K562 (cell line): ENCODE measurements around the gene DCLK1. TPM values are rescaled to one million over a fixed set of nuclear protein-coding genes. Genes with fewer than 3 reads are reported as not detected.

Source experiments
- ATAC-seq: fragments of 200-7000 bp; cut with Tn5 transposase; 3 replicates; pipeline ENCODE4 v1.9.1; 2020; ENCODE audit warnings: moderate library complexity
- BruUV-seq: library from RNA; stranded (reverse); fragments of 400-500 nt; replicated peaks from 2 replicates; lab custom pipeline; 2021; lab: Mats Ljungman, UMichigan
- CTCF ChIA-PET: fragments of 300-600 bp; formaldehyde crosslinking; extraction: SDS; loops from one replicate; lab custom pipeline; 2021; ENCODE audit warnings: low intra/inter-chr PET ratio; lab: Yijun Ruan, JAX
- POLR2A ChIA-PET: fragments of 300-600, 350-650 bp; sonication (Branson Sonifier 250); formaldehyde crosslinking; extraction: SDS; loops from one replicate; lab custom pipeline; 2021; ENCODE audit warnings: antibody characterized with exemption, inconsistent platforms; lab: Yijun Ruan, JAX
- DNase-seq, 4 experiments: peaks; one replicate each; pipeline versions ENCODE4 v3.0.0 to v3.0.0-alpha.2; 2011 to 2018; ENCODE audit warnings: low spot score in 3 of 4, mixed read lengths in 3 of 4; ENCODE audit errors: extremely low read depth in 1 of 4
- FAIRE-seq: peaks from 2 replicates; lab custom pipeline; 2011; peaks lifted over from hg19 to GRCh38; lab: Jason Lieb, UNC
- H2AFZ ChIP-seq: 2 replicates; pipeline ENCODE4 v1.6.0; 2011; ENCODE audit warnings: low read depth, low read length, control low read depth, inconsistent platforms
- H3K27ac ChIP-seq: fragments of 200-600 bp; 3 replicates; pipeline ENCODE4 v1.8.0; 2011; ENCODE audit warnings: low read depth, mild to moderate bottlenecking, control low read depth, inconsistent platforms, low read length, moderate library complexity, mixed read lengths; ENCODE audit errors: extremely low read depth
- H3K27me3 ChIP-seq, 2 experiments: fragments of 300-600 bp in 1 of 2; 2 replicates in 1 of 2; 3 replicates in 1 of 2; pipeline versions ENCODE4 v1.6.0 to v1.8.0; 2011; ENCODE audit warnings: inconsistent platforms in 2 of 2, low read length in 2 of 2, mild to moderate bottlenecking in 1 of 2, mixed read lengths in 1 of 2, moderate library complexity in 1 of 2; ENCODE audit not compliant: control insufficient read depth in 2 of 2, insufficient read depth in 2 of 2
- H3K36me3 ChIP-seq: fragments of 300-600 bp; 3 replicates; pipeline ENCODE4 v1.8.0; 2011; ENCODE audit warnings: mild to moderate bottlenecking, low read length, inconsistent platforms; ENCODE audit not compliant: control insufficient read depth, insufficient read depth
- H3K4me1 ChIP-seq, 2 experiments: fragments of 200-600 bp in 1 of 2; replicated peaks in 1 of 2; 2 replicates in 1 of 2; 3 replicates in 1 of 2; pipeline versions ENCODE4 v1.5.1 to v1.8.0; 2011; ENCODE audit warnings: inconsistent platforms in 2 of 2, low read length in 2 of 2, mild to moderate bottlenecking in 1 of 2, mixed read lengths in 1 of 2, moderate library complexity in 1 of 2; ENCODE audit not compliant: control insufficient read depth in 2 of 2, insufficient read depth in 2 of 2
- H3K4me2 ChIP-seq: 2 replicates; pipeline ENCODE4 v1.6.1; 2011; ENCODE audit warnings: low read length, control low read depth, inconsistent platforms, mixed read lengths; ENCODE audit not compliant: insufficient read depth
- H3K4me3 ChIP-seq: fragments of 200-600 bp; sonication (generic), shearing (Covaris generic); 2 replicates; pipeline ENCODE4 v1.5.1; 2016; ENCODE audit warnings: control low read depth, inconsistent platforms
- H3K79me2 ChIP-seq: fragments of 200-600 bp; 3 replicates; pipeline ENCODE4 v1.8.0; 2011; ENCODE audit warnings: low read length, inconsistent platforms; ENCODE audit not compliant: control insufficient read depth, insufficient read depth
- H3K9ac ChIP-seq, 2 experiments: 2 replicates each; pipeline versions ENCODE4 v1.6.0 to v1.6.1; 2011; ENCODE audit warnings: low read depth in 2 of 2, low read length in 2 of 2, control low read depth in 1 of 2, inconsistent platforms in 1 of 2, mild to moderate bottlenecking in 1 of 2, mixed read lengths in 1 of 2; ENCODE audit not compliant: insufficient read depth in 1 of 2
- H3K9me1 ChIP-seq: one replicate; pipeline ENCODE4 v1.6.0; 2011; ENCODE audit warnings: inconsistent platforms, mild to moderate bottlenecking, low read length, moderate library complexity; ENCODE audit not compliant: control insufficient read depth, insufficient read depth
- H3K9me3 ChIP-seq: replicated peaks from 2 replicates; pipeline ENCODE4 v1.5.1; 2011; ENCODE audit warnings: low read depth, low read length, inconsistent platforms; ENCODE audit not compliant: control insufficient read depth, insufficient read depth
- H4K20me1 ChIP-seq: replicated peaks from 2 replicates; pipeline ENCODE4 v1.6.1; 2011; ENCODE audit warnings: low read length, inconsistent platforms, mixed read lengths; ENCODE audit not compliant: control insufficient read depth, insufficient read depth
- MECOM ChIP-seq: fragments of 250-450 bp; sonication (Bioruptor Pico); IDR thresholded peaks from 2 replicates; pipeline ENCODE4 v1.8.0; 2022; ENCODE audit warnings: inconsistent platforms
- NCOA2 ChIP-seq, 2 experiments: fragments of 450-650 bp; IDR thresholded peaks; 2 replicates each; pipeline ENCODE4 v1.6.1; 2018; ENCODE audit warnings: mild to moderate bottlenecking in 2 of 2, moderate library complexity in 1 of 2; ENCODE audit not compliant: partially characterized antibody in 2 of 2
- PURB ChIP-seq: sonication (generic); formaldehyde crosslinking; IDR thresholded peaks from 2 replicates; pipeline ENCODE4 v1.9.0; 2021; ENCODE audit warnings: low read depth, mild to moderate bottlenecking, missing genetic modification reagents
- U2AF1 ChIP-seq: fragments of 200-400 bp; formaldehyde crosslinking; optimal IDR thresholded peaks from 2 replicates; pipeline ENCODE3; 2017; ENCODE audit warnings: mild to moderate bottlenecking, low read depth, low read length, moderate library complexity
- ZNF175 ChIP-seq: fragments of 200-800 bp; sonication (Bioruptor generic); IDR thresholded peaks from 2 replicates; pipeline ENCODE4 v1.6.1; 2016; ENCODE audit warnings: low read depth, mild to moderate bottlenecking, missing genetic modification characterization, missing compliant biosample characterization
- ZNF224 ChIP-seq: sonication (generic); formaldehyde crosslinking; IDR thresholded peaks from 2 replicates; pipeline ENCODE4 v1.8.0; 2022; ENCODE audit warnings: mild to moderate bottlenecking, missing genetic modification reagents
- WGBS: fragments of 100-300 bp; shearing (Covaris generic); methylation state at CpG from one replicate; pipeline ENCODE4 v1.1.6; 2016; ENCODE audit warnings: low coverage, mixed read lengths; ENCODE audit not compliant: insufficient coverage; ENCODE audit errors: missing lambda C conversion rate; 5-methylcytosine and 5-hydroxymethylcytosine counted together
- in situ Hi-C: fragments of 300-500 bp; cut with MboI; formaldehyde crosslinking; loops from 4 replicates; pipeline ENCODE4 v1.15.0; 2018; ENCODE audit warnings: inconsistent platforms, mixed read lengths
- intact Hi-C: fragments of 100-400 bp; cut with micrococcal nuclease; formaldehyde crosslinking; loops from 2 replicates; pipeline ENCODE4 v1.14.2; 2022
- polyA plus RNA-seq, 8 experiments: library from polyadenylated mRNA; depleted of rRNA in 4 of 8; stranded (reverse) in 5 of 8; unstranded in 3 of 8; fragments of >200 nt; fragmentation: Nextera tagmentation in 2 of 8; fragmentation: Illumina TruSeq in 1 of 8; extraction: Ambion mirVana in 2 of 8; extraction: Trizol in 1 of 8; gene quantifications; 2 replicates each; pipeline versions ENCODE4 v1.2.1 to v1.2.3, GENCODE V29; 2011 to 2014; ENCODE audit warnings: inconsistent platforms in 1 of 8, missing spikeins in 1 of 8
- total RNA-seq, 7 experiments: library from RNA; depleted of rRNA in 6 of 7; stranded (reverse); fragments of >200 nt in 6 of 7; fragmentation: Illumina TruSeq in 2 of 7; extraction: Trizol in 2 of 7; gene quantifications; 2 replicates each; pipeline versions ENCODE4 v1.2.1 to v1.2.3, GENCODE V29; 2011 to 2021; ENCODE audit warnings: low replicate concordance in 1 of 7
- TF ChIP-seq, protein P1 (sequence below), 2 experiments: fragments of 450-650 bp in 1 of 2; sonication (generic) in 1 of 2; formaldehyde crosslinking; conservative IDR thresholded peaks; 2 replicates each; pipeline versions ENCODE4 v1.4.0 to v1.8.1; 2020 to 2022; ENCODE audit warnings: mild to moderate bottlenecking in 1 of 2, missing genetic modification reagents in 1 of 2

Gene DCLK1
- total and polyA plus RNA-seq, 9 of the 15 experiments (the other 6 are each of a cell fraction or from before 2014, with no cell fraction given): 0.07 TPM; not detected in 8

DNA sequence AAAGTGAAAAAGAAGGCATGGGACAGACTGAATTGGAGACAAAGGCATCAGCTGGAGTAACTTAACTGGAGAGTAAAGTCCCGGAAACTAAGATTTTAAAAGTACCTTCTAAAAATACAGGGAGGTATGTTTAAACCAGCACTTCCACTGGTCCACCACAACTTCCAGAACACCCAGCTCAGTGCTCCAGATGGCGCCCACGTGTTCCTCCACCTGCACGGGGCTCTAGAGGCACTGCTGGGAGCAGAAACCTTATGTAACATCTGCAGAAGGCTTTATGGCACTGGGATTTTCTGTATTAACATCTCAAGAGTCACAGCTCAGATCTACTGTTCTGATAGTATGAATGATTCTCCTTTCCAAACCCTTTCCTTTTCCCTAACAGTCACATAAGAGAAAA lies 252.1 kb downstream of the DCLK1 start:
- POLR2A ChIA-PET: no interaction called here

DNA sequence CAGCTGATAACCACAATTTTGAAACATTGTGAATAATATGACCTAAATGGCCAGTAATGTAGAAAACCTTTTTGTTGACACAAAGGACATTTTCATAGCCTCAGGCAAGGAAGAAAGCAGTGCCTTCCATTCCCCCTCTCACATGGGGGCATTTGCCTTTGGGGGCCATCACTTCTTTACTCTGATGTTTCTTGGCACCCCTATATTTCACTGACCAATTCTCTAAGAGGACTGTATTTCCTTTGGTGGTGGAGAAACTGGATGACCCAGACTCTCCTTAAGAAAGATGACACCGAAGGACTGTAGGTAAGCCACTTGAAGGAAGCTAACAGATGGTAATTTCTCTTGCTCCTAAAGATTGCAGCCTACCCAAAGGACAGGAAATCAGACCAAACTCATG lies 254.6 kb downstream of the DCLK1 start:
- ChIA-PET CTCF (no interaction called here), POLR2A (no interaction called here)
- in situ Hi-C loops (no loop called here), intact Hi-C loops (no loop called here)
- no peaks in the 10 kb centered on the region for H3K9me3 ChIP-seq
- ATAC-seq (no peak), FAIRE-seq (no peak), DNase-seq (no peak)
- no peak for TF ChIP-seq PURB (CRISPR knock-in tag)
- H3K4me1 ChIP-seq: no peaks in the 10 kb centered on the region
- 0% methylated on average over 1 of the region's 1 CpG for WGBS
- no peak overlapping the region for H3K27ac ChIP-seq
- H4K20me1 ChIP-seq: no peaks in the 10 kb centered on the region
- H2AFZ ChIP-seq: no peak overlapping the region
- BruUV-seq: no TSS peak
- H3K4me2 ChIP-seq: no peak overlapping the region
- H3K9ac ChIP-seq: no peak overlapping the region
- no peaks in the 10 kb centered on the region for H3K79me2 ChIP-seq
- no peaks in the 10 kb centered on the region for H3K36me3 ChIP-seq
- no peak overlapping the region for H3K4me3 ChIP-seq
- no peaks in the 10 kb centered on the region for H3K9me1 ChIP-seq
- no peaks in the 10 kb centered on the region for H3K27me3 ChIP-seq

More for the DNA sequence above, 252.1 kb downstream of the DCLK1 start:
- TF ChIP-seq ZNF175 (CRISPR knock-in tag): no peak
- TF ChIP-seq U2AF1: no peak
- TF ChIP-seq MECOM (CRISPR knock-in tag): no peak
- TF ChIP-seq NCOA2 (IDR thresholded peaks at IDR 0.05; ENCODE audit: partially characterized antibody in 2 of 2): no peak
- TF ChIP-seq, protein P1, sequence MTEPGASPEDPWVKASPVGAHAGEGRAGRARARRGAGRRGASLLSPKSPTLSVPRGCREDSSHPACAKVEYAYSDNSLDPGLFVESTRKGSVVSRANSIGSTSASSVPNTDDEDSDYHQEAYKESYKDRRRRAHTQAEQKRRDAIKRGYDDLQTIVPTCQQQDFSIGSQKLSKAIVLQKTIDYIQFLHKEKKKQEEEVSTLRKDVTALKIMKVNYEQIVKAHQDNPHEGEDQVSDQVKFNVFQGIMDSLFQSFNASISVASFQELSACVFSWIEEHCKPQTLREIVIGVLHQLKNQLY (CRISPR knock-in tag; conservative IDR thresholded peaks at IDR 0.05): no peak
- TF ChIP-seq ZNF224 (CRISPR knock-in tag): no peak
- 0% methylated on average over 4 of the region's 4 CpGs for WGBS
- in situ Hi-C loops: no loop called here
- no TSS peak for BruUV-seq
- no peaks in the 10 kb centered on the region for H4K20me1 ChIP-seq
- no peak overlapping the region for H3K4me3 ChIP-seq
- FAIRE-seq: no peak
- H3K9me3 ChIP-seq: no peaks in the 10 kb centered on the region
- H3K79me2 ChIP-seq: no peaks in the 10 kb centered on the region
- no peaks in the 10 kb centered on the region for H3K9me1 ChIP-seq
- CTCF ChIA-PET: no interaction called here
- no peak overlapping the region for H3K9ac ChIP-seq
- no peaks in the 10 kb centered on the region for H3K4me1 ChIP-seq
- no peaks in the 10 kb centered on the region for H3K36me3 ChIP-seq
- H3K27ac ChIP-seq: no peak overlapping the region
- DNase-seq: no peak
- H3K4me2 ChIP-seq: no peak overlapping the region
- no peaks in the 10 kb centered on the region for H3K27me3 ChIP-seq
- intact Hi-C loops: no loop called here
- H2AFZ ChIP-seq: no peak overlapping the region
- ATAC-seq: no peak
